SK-N-MC (cell line): Measurements from ENCODE around the gene NBPF15.
"Not testable (repeated sequence)": the region's sequence is repeated elsewhere in the genome, so short reads cannot be mapped to it uniquely, and the experiment has no call there.

ENCODE experiments used
- EZH2 ChIP-seq: fragments of 200-600 bp; sonication (generic); IDR thresholded peaks from one replicate; pipeline ENCODE4 v1.6.1; 2017; ENCODE audit warnings: antibody characterized with exemption
- FOXP2 ChIP-seq: optimal IDR thresholded peaks from 2 replicates; pipeline ENCODE3; 2011; ENCODE audit warnings: mild to moderate bottlenecking, moderate library complexity; ENCODE audit not compliant: insufficient read depth; ENCODE audit errors: extremely low read length, control extremely low read depth
- POLR2AphosphoS5 ChIP-seq: IDR thresholded peaks from 2 replicates; pipeline ENCODE4 v1.6.1; 2012; ENCODE audit warnings: mild to moderate bottlenecking, low read depth, low read length, borderline replicate concordance

DNA sequence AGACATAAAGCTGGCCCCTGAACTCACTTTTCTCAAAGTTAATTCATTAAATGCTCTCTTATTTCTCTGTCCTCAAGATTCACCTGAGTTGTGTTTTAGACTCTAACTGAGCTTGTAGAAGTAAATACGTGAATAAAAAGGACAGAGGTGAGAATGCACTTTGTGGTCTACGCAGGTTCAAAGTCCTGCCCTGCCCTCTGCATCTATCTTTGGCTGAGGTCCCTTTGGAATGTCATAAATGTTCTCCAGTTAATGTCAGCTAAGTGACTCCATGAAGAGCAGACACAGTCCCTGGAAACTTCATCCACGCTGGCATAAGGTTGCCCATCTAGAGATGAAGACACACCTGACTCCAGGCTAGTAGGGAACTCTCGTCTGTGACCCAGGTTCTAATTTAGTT lies 10.0 kb upstream of the NBPF15 start:
- TF ChIP-seq EZH2, POLR2AphosphoS5, FOXP2: not testable (repeated sequence)
